GM12892 (cell line): ENCODE measurements around the gene GABRB2.

Experiments used
- POLR2A ChIP-seq: IDR thresholded peaks from 2 replicates; pipeline ENCODE4 v1.6.1; 2011; ENCODE audit warnings: low read depth, low read length, control low read depth
- TAF1 ChIP-seq: IDR thresholded peaks from 2 replicates; pipeline ENCODE4 v1.6.1; 2011; ENCODE audit warnings: low read depth, mild to moderate bottlenecking, control low read depth, low read length, borderline replicate concordance

- TF ChIP-seq POLR2A (no peak), TAF1 (no peak)
Observed at GRCh38 chr5:161403996-161404395, 142.5 kb downstream of the GABRB2 start.
